Measurements from ENCODE around the gene DOCK11. TPM values are rescaled to one million over a fixed set of nuclear protein-coding genes. Genes with fewer than 3 reads are reported as not detected.

Gene DOCK11
- total RNA-seq, 2 experiments from 2014 or later, result 27.0 to 34.7 TPM

DNA sequence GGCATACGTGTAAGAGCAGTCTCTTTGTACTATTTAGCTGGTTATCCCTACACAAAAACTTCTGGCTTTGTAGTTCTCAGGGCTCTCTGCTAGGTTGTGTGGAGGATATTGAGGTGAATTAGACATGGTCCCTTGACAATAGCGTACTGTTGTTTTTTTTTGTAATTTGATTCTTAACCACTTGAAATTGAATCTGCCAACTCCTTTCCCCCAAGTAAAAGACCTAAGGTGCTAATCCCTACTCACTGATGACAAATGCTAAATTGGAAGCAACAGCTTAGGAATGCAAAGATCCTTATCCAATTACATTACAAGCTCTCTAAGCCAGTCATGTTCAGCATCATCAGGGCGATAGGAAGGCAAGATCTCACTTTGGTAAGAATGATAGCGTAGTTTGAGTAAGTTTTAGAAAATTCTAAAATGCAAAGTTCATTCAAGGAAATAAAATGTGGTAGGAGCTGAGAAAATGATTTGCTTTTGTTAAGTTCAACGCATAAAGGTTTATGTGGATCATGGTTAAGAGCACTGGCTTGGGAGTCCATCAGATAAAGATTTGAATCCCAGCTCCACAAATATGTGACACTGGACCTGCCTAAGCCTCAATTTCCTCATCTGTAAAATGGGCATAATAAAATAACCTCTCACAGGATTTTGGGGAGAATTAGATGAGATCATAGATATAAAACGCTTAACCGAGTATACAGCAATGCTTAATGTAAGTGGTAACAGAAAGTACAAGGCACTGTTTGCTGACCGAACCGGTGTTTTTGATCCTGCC is 39.3 kb downstream of the DOCK11 start:
- Histone ChIP-seq H3K4me2 (ENCODE audit: low read length) (no peak overlapping the region), H3K79me2 (ENCODE audit: insufficient read depth, low read depth, low read length) (peaks cover 22% of the 10 kb centered on the region; the same call in 1 of the 2 replicates), H3K9me3 (ENCODE audit: low read length) (no peaks in the 10 kb centered on the region), H4K20me1 (ENCODE audit: insufficient read depth, low read length) (no peaks in the 10 kb centered on the region), H3K4me3 (ENCODE audit: low read depth, low read length, poor library complexity, severe bottlenecking) (no peak overlapping the region), H3K9me2 (ENCODE audit: insufficient read depth, low read length) (no peaks in the 10 kb centered on the region), H3K36me3 (ENCODE audit: insufficient read depth, low read length) (no peaks in the 10 kb centered on the region), H2AFZ (ENCODE audit: low read length) (no peak overlapping the region), H3K27ac (ENCODE audit: low read depth, low read length, poor library complexity, severe bottlenecking) (no peak overlapping the region), H3K4me1 (ENCODE audit: insufficient read depth, low read length, poor library complexity, severe bottlenecking) (peaks cover 39% of the 10 kb centered on the region)
- ChIA-PET CTCF (ENCODE audit: unreplicated experiment) (no interaction called here), POLR2A (interaction anchor here (0.6 to 4.3 kb wide), 3 partner anchors 32 to 1767 kb away, joined by 3 to 15 read pairs (median 4); partner anchors contain the start of gene DOCK11)
- TF ChIP-seq, protein P1, sequence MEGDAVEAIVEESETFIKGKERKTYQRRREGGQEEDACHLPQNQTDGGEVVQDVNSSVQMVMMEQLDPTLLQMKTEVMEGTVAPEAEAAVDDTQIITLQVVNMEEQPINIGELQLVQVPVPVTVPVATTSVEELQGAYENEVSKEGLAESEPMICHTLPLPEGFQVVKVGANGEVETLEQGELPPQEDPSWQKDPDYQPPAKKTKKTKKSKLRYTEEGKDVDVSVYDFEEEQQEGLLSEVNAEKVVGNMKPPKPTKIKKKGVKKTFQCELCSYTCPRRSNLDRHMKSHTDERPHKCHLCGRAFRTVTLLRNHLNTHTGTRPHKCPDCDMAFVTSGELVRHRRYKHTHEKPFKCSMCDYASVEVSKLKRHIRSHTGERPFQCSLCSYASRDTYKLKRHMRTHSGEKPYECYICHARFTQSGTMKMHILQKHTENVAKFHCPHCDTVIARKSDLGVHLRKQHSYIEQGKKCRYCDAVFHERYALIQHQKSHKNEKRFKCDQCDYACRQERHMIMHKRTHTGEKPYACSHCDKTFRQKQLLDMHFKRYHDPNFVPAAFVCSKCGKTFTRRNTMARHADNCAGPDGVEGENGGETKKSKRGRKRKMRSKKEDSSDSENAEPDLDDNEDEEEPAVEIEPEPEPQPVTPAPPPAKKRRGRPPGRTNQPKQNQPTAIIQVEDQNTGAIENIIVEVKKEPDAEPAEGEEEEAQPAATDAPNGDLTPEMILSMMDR (conservative IDR thresholded peaks at IDR 0.05; ENCODE audit: low read length), result no peak
- no peak for TF ChIP-seq EZH2phosphoT487 (IDR thresholded peaks at IDR 0.05; ENCODE audit: borderline replicate concordance, low read depth, low read length)
- DNase-seq (ENCODE audit: low spot score), result no peak
- intact Hi-C loops (cut with micrococcal nuclease; ENCODE audit: unreplicated experiment), result no loop called here
- BruUV-seq (replicated peaks), result no TSS peak

DNA sequence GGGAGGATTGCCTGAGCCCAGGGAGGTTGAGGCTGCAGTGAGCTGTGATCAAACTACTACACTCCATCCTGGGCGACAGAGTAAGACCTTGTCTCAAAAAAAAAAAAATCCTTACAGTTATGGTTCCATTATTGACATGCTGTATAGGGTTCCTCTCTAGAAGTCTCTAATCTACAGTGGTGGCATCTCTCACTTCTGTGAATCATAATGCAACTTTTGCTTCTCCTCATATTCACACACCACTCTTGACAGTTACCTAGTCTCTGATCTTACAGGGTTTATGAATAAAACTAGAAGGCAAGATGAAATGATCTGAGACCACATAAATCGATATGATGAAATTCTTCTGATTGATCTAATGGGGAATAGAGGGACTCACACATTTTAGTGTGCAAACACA is 40.6 kb downstream of the DOCK11 start:
- ChIA-PET CTCF (ENCODE audit: unreplicated experiment) (no interaction called here), POLR2A (interaction anchor here (0.9 to 4.3 kb wide), 2 partner anchors 14 to 39 kb away, joined by 3 to 15 read pairs; partner anchors contain the start of gene DOCK11)
- no peak for DNase-seq (ENCODE audit: low spot score)
- no peak for TF ChIP-seq EZH2phosphoT487 (IDR thresholded peaks at IDR 0.05; ENCODE audit: borderline replicate concordance, low read depth, low read length)
- TF ChIP-seq, protein P1 (conservative IDR thresholded peaks at IDR 0.05; ENCODE audit: low read length), result no peak
- peak overlapping the region; percentile 40 for H3K4me3 ChIP-seq (ENCODE audit: low read depth, low read length, poor library complexity, severe bottlenecking)
- intact Hi-C loops (cut with micrococcal nuclease; ENCODE audit: unreplicated experiment), result loop anchor here (1.0 kb wide), 1 partner anchor 40 kb away; no protein-coding TSS in a partner anchor
- peak overlapping the region; percentile 61 for H3K4me2 ChIP-seq (ENCODE audit: low read length)
- H3K36me3 ChIP-seq (ENCODE audit: insufficient read depth, low read length), result no peaks in the 10 kb centered on the region
- peaks cover 22% of the 10 kb centered on the region; the same call in 1 of the 2 replicates for H3K79me2 ChIP-seq (ENCODE audit: insufficient read depth, low read depth, low read length)
- H2AFZ ChIP-seq (ENCODE audit: low read length), result peak overlapping the region; percentile 72; the same call in 1 of the 2 replicates
- no TSS peak for BruUV-seq (replicated peaks)
- peaks cover 27% of the 10 kb centered on the region for H3K4me1 ChIP-seq (ENCODE audit: insufficient read depth, low read length, poor library complexity, severe bottlenecking)
- H3K27ac ChIP-seq (ENCODE audit: low read depth, low read length, poor library complexity, severe bottlenecking), result peak overlapping the region; percentile 68
- no peaks in the 10 kb centered on the region for H4K20me1 ChIP-seq (ENCODE audit: insufficient read depth, low read length)
- H3K9me2 ChIP-seq (ENCODE audit: insufficient read depth, low read length), result no peaks in the 10 kb centered on the region
- no peaks in the 10 kb centered on the region for H3K9me3 ChIP-seq (ENCODE audit: low read length)
